ENCODE results near the gene APPL2. TPM values are rescaled to one million over a fixed set of nuclear protein-coding genes. Genes with fewer than 3 reads are reported as not detected.
A peak's percentile ranks its signal among the peaks of the same experiment; 100 is the strongest.

Gene APPL2
- total RNA-seq, 4 donors from 2014 or later, result 12.8 to 24.3 (median 19.8) TPM

DNA sequence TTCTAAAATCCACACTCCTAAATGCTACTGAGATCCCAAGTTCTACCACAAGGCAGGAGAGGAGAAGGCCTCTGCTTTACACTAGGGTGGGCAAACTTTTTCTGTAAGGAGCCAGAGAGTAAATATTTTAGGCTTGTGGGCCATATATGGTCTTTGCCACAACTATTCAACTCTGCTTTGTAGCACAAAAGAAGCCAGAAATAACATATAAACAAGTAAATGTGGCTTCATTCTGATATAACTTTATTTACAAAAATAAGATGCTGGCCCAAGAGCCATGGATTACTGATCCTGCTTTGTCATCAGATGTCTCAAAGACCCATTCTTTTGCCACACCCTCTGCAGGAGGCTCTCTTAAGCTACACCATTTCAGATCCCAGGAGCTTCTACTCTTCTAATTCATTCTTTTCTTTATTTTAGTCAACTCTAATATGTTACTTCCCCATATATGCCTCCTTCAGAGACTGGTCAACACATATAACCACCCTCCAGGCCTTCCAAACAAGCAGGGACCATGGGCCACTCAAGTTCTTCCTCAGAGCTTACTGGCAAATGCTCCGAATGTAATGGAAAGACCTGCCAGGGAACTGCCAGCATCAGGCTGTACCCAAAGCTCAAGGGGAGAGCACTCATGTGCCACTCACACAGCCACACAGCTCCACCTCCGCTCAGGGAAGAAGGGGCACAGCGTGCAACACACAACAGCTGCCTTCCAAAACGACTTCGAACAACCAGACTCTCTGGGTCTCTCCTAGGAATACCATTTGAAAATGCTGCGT, 15.6 kb downstream of the APPL2 start:
- H3K4me3 ChIP-seq, result no peak overlapping the region
- H3K27ac ChIP-seq, result peak overlapping the region in 2 of 4 donors; percentile 56 to 71
- DNase-seq (no peak), ATAC-seq (peak; percentile 32 to 55)
- peaks cover 0 to 39% of the 10 kb centered on the region in 2 donors for H3K36me3 ChIP-seq
- no peak for TF ChIP-seq POLR2A (IDR thresholded peaks at IDR 0.05)
- TF ChIP-seq, protein P1, sequence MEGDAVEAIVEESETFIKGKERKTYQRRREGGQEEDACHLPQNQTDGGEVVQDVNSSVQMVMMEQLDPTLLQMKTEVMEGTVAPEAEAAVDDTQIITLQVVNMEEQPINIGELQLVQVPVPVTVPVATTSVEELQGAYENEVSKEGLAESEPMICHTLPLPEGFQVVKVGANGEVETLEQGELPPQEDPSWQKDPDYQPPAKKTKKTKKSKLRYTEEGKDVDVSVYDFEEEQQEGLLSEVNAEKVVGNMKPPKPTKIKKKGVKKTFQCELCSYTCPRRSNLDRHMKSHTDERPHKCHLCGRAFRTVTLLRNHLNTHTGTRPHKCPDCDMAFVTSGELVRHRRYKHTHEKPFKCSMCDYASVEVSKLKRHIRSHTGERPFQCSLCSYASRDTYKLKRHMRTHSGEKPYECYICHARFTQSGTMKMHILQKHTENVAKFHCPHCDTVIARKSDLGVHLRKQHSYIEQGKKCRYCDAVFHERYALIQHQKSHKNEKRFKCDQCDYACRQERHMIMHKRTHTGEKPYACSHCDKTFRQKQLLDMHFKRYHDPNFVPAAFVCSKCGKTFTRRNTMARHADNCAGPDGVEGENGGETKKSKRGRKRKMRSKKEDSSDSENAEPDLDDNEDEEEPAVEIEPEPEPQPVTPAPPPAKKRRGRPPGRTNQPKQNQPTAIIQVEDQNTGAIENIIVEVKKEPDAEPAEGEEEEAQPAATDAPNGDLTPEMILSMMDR (IDR thresholded peaks at IDR 0.05 in 4 of 5, conservative IDR thresholded peaks at IDR 0.05 in 1 of 5), result no peak
- no peaks in the 10 kb centered on the region for H3K27me3 ChIP-seq
- H3K4me1 ChIP-seq, result peaks cover 43 to 46% of the 10 kb centered on the region in 2 donors
- intact Hi-C loops (cut with DNase I; ENCODE audit: low total_unique reads) (loop anchor here (10.0 kb wide), 1 partner anchor 1436 kb away; no protein-coding TSS in a partner anchor), in situ Hi-C loops (cut with MboI; ENCODE audit: low sequenced_read_pairs in 4 of 4) (no loop called here)
- no peaks in the 10 kb centered on the region for H3K9me3 ChIP-seq

DNA sequence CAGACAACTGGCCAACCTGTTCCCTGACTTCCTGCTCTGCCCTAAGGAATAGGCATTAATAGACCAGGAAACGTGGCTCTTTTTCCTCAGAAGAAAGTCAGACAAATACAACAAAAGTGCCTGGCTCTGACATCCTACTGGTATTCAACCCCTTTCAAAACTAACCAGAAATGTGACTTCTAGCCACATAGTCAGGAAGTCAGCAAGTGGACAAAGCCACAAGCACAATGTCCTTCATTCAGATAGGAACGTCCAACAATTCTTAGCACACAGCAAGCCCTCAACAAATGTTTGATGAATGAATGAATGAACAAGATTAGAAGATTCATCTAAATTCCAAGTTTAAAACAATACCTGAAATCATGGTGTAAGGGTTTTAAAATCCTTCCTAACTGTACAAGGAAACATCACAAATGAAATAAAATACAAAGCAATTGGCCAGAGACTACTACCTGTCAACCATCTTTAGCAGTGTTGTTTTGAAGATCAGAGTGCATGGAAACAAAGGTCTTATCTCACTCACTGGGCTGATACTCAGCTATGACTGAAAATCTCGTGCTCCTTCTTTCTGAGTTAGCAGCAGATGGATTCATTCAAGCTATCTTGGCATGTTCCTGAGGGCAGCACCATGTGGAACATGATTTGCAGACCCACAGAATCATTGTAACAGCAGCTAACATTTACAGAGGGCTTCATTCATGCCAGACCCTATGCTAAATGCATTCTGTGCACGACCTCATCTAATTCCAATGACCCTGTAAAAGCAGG, 16.5 kb downstream of the APPL2 start:
- Histone ChIP-seq H3K9me3 (no peaks in the 10 kb centered on the region), H3K36me3 (peaks cover 0 to 46% of the 10 kb centered on the region in 2 donors), H3K27ac (no peak overlapping the region), H3K4me3 (no peak overlapping the region), H3K27me3 (no peaks in the 10 kb centered on the region), H3K4me1 (peaks cover 36 to 39% of the 10 kb centered on the region in 2 donors)
- ATAC-seq (no peak), DNase-seq (no peak)
- intact Hi-C loops (cut with DNase I; ENCODE audit: low total_unique reads) (loop anchor here (10.0 kb wide), 1 partner anchor 1435 kb away; no protein-coding TSS in a partner anchor), in situ Hi-C loops (cut with MboI; ENCODE audit: low sequenced_read_pairs in 4 of 4) (no loop called here)
- TF ChIP-seq, protein P1 (IDR thresholded peaks at IDR 0.05 in 4 of 5, conservative IDR thresholded peaks at IDR 0.05 in 1 of 5), result no peak
- TF ChIP-seq POLR2A (IDR thresholded peaks at IDR 0.05), result no peak

DNA sequence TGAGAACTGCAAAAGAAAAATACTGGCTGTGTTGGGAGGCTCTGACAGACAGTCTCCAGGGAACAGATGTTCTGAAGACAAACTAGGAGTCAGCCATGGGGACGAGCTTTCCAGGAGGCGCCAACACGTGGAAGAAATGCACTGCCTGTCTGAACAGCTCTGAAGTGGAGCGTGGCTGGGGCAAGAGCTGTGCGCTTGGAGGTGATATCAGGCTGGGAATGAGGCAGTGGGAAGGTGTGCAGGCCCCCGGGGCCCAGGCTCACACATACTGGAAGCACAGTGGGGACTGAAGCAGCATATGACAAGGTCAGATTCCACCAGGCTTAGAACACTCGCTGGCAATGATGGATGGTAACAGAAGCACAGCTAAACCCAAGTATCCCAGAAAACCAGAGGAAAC, 17.5 kb downstream of the APPL2 start:
- no peaks in the 10 kb centered on the region for H3K9me3 ChIP-seq
- H3K36me3 ChIP-seq, result peaks cover 0 to 49% of the 10 kb centered on the region in 2 donors
- no peak overlapping the region for H3K4me3 ChIP-seq
- TF ChIP-seq, protein P1 (IDR thresholded peaks at IDR 0.05 in 4 of 5, conservative IDR thresholded peaks at IDR 0.05 in 1 of 5), result no peak
- TF ChIP-seq POLR2A (IDR thresholded peaks at IDR 0.05), result no peak
- in situ Hi-C loops (cut with MboI; ENCODE audit: low sequenced_read_pairs in 4 of 4), result no loop called here
- H3K4me1 ChIP-seq, result peaks cover 33 to 34% of the 10 kb centered on the region in 2 donors
- ATAC-seq (no peak), DNase-seq (no peak)
- no peaks in the 10 kb centered on the region for H3K27me3 ChIP-seq
- intact Hi-C loops (cut with DNase I; ENCODE audit: low total_unique reads), result no loop called here
- peak overlapping the region in 3 of 4 donors; percentile 10 to 46 (median 23) for H3K27ac ChIP-seq

DNA sequence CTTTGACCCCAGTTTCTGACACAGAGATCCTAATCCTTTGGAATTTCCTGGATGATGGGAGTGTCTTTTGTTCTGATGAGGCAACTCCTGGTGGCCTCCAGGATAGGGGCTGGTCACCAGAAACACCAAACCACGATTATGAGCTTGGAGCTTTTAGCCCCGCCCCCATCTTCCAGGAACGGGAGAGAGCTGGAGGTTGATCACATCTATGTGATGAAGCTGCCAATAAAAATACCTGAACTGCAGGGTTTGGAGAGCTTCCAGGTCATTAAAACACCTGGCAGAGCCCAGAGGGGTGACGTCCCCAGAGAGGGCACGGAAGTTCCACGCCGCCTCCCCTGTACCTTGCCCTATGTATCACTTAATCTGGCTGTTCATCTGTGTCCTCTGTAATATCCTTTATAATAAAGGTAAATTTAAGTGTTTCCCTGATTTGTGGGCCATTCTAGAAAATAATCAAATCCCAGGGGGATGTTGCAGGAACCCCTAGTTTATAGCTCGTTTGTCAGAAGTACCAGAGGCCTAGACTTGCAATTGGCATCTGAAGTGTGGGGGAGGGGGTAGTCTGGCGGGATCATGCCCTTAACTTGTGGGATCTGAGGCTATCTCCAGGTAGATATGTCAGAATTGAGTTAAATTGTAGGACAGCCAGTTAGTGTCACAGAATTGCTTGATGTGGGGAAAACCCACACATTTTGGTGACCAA, 21.2 kb downstream of the APPL2 start:
- in situ Hi-C loops (cut with MboI; ENCODE audit: low sequenced_read_pairs in 4 of 4), result no loop called here

More for the DNA sequence above, 21.2 kb downstream of the APPL2 start:
- no peak overlapping the region for H3K4me3 ChIP-seq
- intact Hi-C loops (cut with DNase I; ENCODE audit: low total_unique reads), result no loop called here
- H3K4me1 ChIP-seq, result peaks cover 14 to 16% of the 10 kb centered on the region in 2 donors
- ATAC-seq (no peak), DNase-seq (no peak)
- no peak overlapping the region for H3K27ac ChIP-seq
- H3K36me3 ChIP-seq, result peaks cover 0 to 48% of the 10 kb centered on the region in 2 donors
- TF ChIP-seq, protein P1 (IDR thresholded peaks at IDR 0.05 in 4 of 5, conservative IDR thresholded peaks at IDR 0.05 in 1 of 5), result no peak
- TF ChIP-seq POLR2A (IDR thresholded peaks at IDR 0.05), result no peak
- no peaks in the 10 kb centered on the region for H3K27me3 ChIP-seq
- no peaks in the 10 kb centered on the region for H3K9me3 ChIP-seq
